ENCODE results near the gene HACE1.
A peak's percentile ranks its signal among the peaks of the same experiment; 100 is the strongest.

HACE1 gene

GRCh38 chr6:104788400-104788799 lies 71.3 kb downstream of the HACE1 start:
- Histone ChIP-seq H3K36me3 (ENCODE audit: control insufficient read depth, low read length) (0 out of 2 replicates have a peak, but pooled peaks cover 2% of the 10 kb centered on the region), H3K4me3 (ENCODE audit: low read length) (no peak overlapping the region), H3K4me1 (ENCODE audit: control insufficient read depth, low read length) (peaks cover 6% of the 10 kb centered on the region), H3K9me3 (ENCODE audit: control insufficient read depth, insufficient read depth, low read length) (no peaks in the 10 kb centered on the region), H3F3A (ENCODE audit: control insufficient read depth, insufficient read depth) (no peaks in the 10 kb centered on the region), H4K20me1 (ENCODE audit: control insufficient read depth, insufficient read depth, low read depth, low read length) (no peaks in the 10 kb centered on the region), H3K79me2 (ENCODE audit: control insufficient read depth, low read length) (no peaks in the 10 kb centered on the region), H3K27me3 (ENCODE audit: control insufficient read depth, low read length) (no peaks in the 10 kb centered on the region), H3K4me2 (ENCODE audit: low read length) (no peak overlapping the region), H3K27ac (ENCODE audit: low read depth, low read length) (no peak overlapping the region), H3K9me2 (replicated peaks; ENCODE audit: control insufficient read depth, low read length) (no peaks in the 10 kb centered on the region)
- no peak for TF ChIP-seq EZH2phosphoT487 (IDR thresholded peaks at IDR 0.05; ENCODE audit: borderline replicate concordance, low read length)

- Histone ChIP-seq H3K27ac (ENCODE audit: low read depth, low read length) (no peak overlapping the region), H3K4me1 (ENCODE audit: control insufficient read depth, low read length) (peaks cover 6% of the 10 kb centered on the region), H3K9me3 (ENCODE audit: control insufficient read depth, insufficient read depth, low read length) (no peaks in the 10 kb centered on the region), H3K4me3 (ENCODE audit: low read length) (no peak overlapping the region), H3K36me3 (ENCODE audit: control insufficient read depth, low read length) (0 out of 2 replicates have a peak, but pooled peaks cover 4% of the 10 kb centered on the region), H3K4me2 (ENCODE audit: low read length) (no peak overlapping the region), H3K9me2 (replicated peaks; ENCODE audit: control insufficient read depth, low read length) (no peaks in the 10 kb centered on the region), H4K20me1 (ENCODE audit: control insufficient read depth, insufficient read depth, low read depth, low read length) (no peaks in the 10 kb centered on the region), H3F3A (ENCODE audit: control insufficient read depth, insufficient read depth) (no peaks in the 10 kb centered on the region), H3K79me2 (ENCODE audit: control insufficient read depth, low read length) (no peaks in the 10 kb centered on the region), H3K27me3 (ENCODE audit: control insufficient read depth, low read length) (no peaks in the 10 kb centered on the region)
- TF ChIP-seq EZH2phosphoT487 (IDR thresholded peaks at IDR 0.05; ENCODE audit: borderline replicate concordance, low read length) (no peak), CTCF (IDR thresholded peaks at IDR 0.05; ENCODE audit: low read depth, low read length, poor library complexity, severe bottlenecking) (no peak)
These were observed 72.4 kb downstream of the HACE1 start for GRCh38 chr6:104787305-104787704.

- Histone ChIP-seq H3K27me3 (ENCODE audit: control insufficient read depth, low read length) (no peaks in the 10 kb centered on the region), H3K9me3 (ENCODE audit: control insufficient read depth, insufficient read depth, low read length) (no peaks in the 10 kb centered on the region), H4K20me1 (ENCODE audit: control insufficient read depth, insufficient read depth, low read depth, low read length) (no peaks in the 10 kb centered on the region), H3K27ac (ENCODE audit: low read depth, low read length) (no peak overlapping the region), H3K79me2 (ENCODE audit: control insufficient read depth, low read length) (no peaks in the 10 kb centered on the region), H3K9me2 (replicated peaks; ENCODE audit: control insufficient read depth, low read length) (no peaks in the 10 kb centered on the region), H3K4me2 (ENCODE audit: low read length) (no peak overlapping the region), H3F3A (ENCODE audit: control insufficient read depth, insufficient read depth) (no peaks in the 10 kb centered on the region), H3K4me1 (ENCODE audit: control insufficient read depth, low read length) (peaks cover 4% of the 10 kb centered on the region), H3K36me3 (ENCODE audit: control insufficient read depth, low read length) (0 out of 2 replicates have a peak, but pooled peaks cover 4% of the 10 kb centered on the region), H3K4me3 (ENCODE audit: low read length) (no peak overlapping the region)
- TF ChIP-seq CTCF (IDR thresholded peaks at IDR 0.05; ENCODE audit: low read depth, low read length, poor library complexity, severe bottlenecking) (no peak), EZH2phosphoT487 (IDR thresholded peaks at IDR 0.05; ENCODE audit: borderline replicate concordance, low read length) (no peak)
These were observed 74.8 kb downstream of the HACE1 start for GRCh38 chr6:104784884-104785283.

GRCh38 chr6:104771258-104771832 lies 88.4 kb downstream of the HACE1 start:
- no peaks in the 10 kb centered on the region for H3K4me1 ChIP-seq (ENCODE audit: control insufficient read depth, low read length)
- H3K4me2 ChIP-seq (ENCODE audit: low read length): no peak overlapping the region
- peaks cover 7% of the 10 kb centered on the region for H3K36me3 ChIP-seq (ENCODE audit: control insufficient read depth, low read length)
- H3K27ac ChIP-seq (ENCODE audit: low read depth, low read length): no peak overlapping the region
- no peak for TF ChIP-seq EZH2phosphoT487 (IDR thresholded peaks at IDR 0.05; ENCODE audit: borderline replicate concordance, low read length)
- TF ChIP-seq CTCF (IDR thresholded peaks at IDR 0.05; ENCODE audit: low read depth, low read length, poor library complexity, severe bottlenecking): peak; percentile 72
- H4K20me1 ChIP-seq (ENCODE audit: control insufficient read depth, insufficient read depth, low read depth, low read length): no peaks in the 10 kb centered on the region
- H3K9me3 ChIP-seq (ENCODE audit: control insufficient read depth, insufficient read depth, low read length): no peaks in the 10 kb centered on the region
- peaks cover 3% of the 10 kb centered on the region; the same call in 1 of the 2 replicates for H3F3A ChIP-seq (ENCODE audit: control insufficient read depth, insufficient read depth)
- H3K27me3 ChIP-seq (ENCODE audit: control insufficient read depth, low read length): no peaks in the 10 kb centered on the region
- H3K79me2 ChIP-seq (ENCODE audit: control insufficient read depth, low read length): no peaks in the 10 kb centered on the region
- no peak overlapping the region for H3K4me3 ChIP-seq (ENCODE audit: low read length)
- H3K9me2 ChIP-seq (replicated peaks; ENCODE audit: control insufficient read depth, low read length): no peaks in the 10 kb centered on the region
